HG02571 (cell line): ENCODE measurements around the gene METAP1.
"Not testable (repeated sequence)": the region's sequence is repeated elsewhere in the genome, so short reads cannot be mapped to it uniquely, and the experiment has no call there.

Source experiments
- ATAC-seq: cut with Tn5 transposase; IDR thresholded peaks from one replicate; pipeline ENCODE4 v1.9.1; 2021; ENCODE audit warnings: mild to moderate bottlenecking, moderate library complexity; ENCODE audit not compliant: unreplicated experiment

Gene METAP1

DNA sequence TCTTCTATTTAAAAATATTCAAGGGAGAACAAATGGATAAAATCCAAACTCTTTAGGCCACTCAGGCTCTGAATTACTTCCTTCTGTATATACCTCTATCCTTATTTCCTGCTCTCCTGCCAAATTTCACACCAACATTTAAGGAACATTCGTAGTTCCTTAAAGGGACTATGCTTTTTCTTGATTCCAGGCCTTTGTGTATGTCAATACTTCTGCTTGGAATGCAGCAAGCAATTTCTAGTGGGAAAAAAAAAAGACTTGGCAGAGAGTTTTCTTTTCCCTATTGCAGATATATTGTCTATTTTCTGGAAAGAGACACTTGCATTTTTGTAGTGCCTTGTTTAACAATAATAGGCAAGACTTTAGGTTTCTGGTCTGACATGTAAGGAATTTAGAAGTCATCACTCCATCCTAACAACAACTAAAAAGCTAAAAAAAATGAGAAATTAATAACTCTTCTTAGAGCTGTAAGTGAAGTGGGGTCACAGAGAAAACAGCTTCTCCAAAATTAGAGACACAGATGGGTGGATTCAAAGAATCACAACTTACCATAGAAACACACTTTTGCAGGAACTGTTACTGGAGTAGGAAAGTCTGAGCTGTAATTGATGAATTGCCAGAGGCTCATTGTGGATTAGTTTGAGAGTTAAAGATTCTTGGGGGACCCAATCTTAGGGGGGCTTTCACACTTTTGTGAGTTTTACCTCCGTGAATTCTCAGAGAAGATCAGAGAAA is 95.1 kb downstream of the METAP1 start:
- ATAC-seq, result no peak

DNA sequence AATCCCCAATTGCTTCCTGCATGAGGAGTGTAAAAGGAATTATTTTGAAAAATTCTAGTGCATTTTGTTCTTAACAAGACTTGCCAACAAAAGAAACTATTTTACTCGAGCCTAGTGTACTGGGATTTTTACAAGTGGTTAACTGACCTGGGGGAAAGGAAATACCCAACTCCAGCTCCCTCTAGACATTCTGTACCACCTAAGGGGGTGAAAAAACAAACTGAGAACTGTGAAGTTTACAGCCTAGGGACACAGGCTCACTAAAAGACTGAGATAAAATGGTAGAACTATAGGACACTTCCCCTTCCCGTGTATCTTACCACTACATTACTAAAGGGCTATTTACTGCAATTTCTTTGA is 95.7 kb downstream of the METAP1 start:
- no peak for ATAC-seq

DNA sequence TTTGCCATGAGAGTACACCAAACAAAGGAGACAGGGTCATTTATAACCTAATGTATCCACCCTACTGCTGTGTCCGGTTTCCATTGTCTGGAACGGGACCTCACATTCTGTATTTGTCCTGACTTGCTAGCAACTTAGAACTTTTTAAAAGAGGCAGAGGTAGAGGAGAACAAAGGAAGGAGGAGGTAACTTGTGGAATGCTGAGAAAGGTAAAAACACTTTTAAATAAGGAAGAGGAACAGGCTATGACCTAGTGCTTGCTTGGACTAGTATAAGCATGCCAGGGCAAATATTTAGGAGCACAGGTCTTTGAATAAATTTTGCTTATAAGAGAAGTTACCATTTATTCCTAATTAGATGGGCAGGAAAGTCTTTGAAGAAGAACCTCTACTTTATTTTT is 96.3 kb downstream of the METAP1 start:
- not testable (repeated sequence) for ATAC-seq

DNA sequence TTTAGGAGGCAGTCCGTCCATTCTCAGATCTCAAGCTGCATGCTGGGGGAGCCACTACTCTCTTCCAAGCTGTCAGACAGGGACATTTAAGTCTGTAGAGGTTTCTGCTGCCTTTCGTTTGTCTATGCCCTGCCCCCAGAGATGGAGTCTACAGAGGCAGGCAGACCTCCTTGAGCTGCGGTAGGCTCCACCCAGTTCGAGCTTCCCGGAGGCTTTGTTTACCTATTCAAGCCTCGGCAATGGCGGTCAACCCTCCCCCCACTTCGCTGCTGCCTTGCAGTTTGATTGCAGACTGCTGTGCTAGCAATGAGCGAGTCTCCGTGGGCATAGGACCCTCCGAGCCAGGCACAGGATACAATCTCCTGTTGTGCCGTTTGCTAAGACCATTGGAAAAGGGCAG is 103.8 kb downstream of the METAP1 start:
- ATAC-seq, result no peak

DNA sequence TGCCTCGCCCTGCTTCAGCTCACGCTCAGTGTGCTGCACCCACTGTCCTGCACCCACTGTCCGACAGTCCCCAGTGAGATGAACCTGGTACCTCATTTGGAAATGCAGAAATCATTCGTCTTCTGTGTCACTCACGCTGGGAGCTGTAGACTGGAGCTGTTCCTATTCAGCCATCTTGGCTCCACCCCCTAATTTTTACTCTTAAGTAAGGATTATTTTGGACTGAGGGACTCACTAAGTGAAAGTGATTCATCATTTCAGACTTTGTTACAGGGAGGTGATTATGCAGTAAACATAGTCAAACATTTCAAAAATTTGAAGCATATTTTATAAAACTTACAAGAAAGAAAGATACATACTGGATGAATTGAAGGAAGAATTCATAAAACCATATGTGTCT is 104.3 kb downstream of the METAP1 start:
- ATAC-seq, result not testable (repeated sequence)

DNA sequence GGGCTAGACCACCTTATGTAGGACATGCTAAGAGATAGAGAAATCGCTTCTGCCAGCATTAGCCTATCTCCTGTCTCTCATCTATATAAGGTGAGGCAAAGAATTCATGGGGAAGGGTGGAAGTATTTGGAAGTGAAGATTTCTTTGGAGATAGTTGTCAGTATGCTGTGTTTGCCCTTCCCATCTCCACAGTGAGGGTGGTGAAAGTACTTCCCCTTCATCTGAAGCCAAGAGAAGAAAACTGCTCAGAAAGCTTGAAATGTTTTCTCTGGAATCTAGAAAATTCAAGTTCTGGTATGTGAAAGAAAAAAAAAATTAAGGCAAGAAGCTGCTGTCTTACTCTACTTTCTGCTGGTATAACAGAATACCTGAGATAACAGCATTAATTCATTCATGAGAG is 105.4 kb downstream of the METAP1 start:
- ATAC-seq, result no peak

DNA sequence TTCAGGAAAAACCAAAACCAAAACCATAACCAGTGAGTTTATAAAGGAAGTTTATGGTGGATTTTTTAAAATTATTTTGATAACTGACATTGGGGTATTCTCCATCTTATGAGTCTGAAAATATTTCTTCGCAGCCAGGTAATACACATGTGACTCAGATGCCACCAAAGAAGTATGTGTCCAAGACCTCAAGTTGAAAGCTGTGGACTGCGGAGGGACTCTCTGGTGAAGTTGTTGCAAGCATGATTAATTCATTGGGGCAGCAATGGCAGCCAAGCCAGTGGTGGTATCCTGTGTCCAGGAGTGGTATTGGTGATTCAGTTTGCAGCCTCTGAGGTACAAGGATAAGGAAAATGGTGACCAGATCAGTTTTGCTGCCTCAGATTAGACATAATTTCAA is 107.1 kb downstream of the METAP1 start:
- ATAC-seq, result no peak

DNA sequence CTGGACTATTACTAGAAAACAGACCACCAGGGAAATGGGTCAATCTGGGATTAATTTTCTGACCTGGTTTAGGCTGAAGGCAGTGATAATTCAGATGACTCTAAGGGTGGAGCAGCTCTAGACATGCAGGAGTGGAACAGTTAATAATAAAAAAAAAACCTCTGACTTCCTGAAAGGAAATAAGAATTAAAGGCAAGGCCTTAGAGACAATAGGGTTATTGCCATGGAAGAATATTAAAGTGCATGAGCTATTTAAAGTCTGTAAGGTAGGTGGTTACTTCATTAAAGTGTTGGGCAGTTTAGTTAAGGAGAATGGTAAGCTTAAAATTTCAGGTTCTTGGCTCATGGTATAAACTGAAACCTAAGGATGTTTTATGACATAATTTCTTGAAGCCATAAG is 107.6 kb downstream of the METAP1 start:
- ATAC-seq, result no peak

DNA sequence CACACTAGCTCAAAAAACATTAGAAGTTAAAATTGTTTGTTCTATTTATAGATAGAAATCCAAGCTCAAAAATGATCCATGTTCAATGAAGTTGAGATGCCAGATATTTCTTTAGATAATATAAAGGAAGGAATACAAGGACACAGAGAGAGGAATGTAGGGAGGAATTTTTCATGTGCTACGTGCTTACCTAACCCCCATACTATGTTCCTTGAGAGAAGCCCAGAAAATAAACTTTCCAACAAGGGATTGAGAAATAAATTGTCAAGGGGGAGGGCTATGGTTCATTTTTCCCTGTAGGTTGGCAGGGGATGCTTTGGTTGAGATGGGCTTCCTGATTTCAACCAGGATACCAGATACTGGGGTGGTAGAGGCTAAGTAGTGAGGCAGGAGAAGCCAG is 108.6 kb downstream of the METAP1 start:
- no peak for ATAC-seq

DNA sequence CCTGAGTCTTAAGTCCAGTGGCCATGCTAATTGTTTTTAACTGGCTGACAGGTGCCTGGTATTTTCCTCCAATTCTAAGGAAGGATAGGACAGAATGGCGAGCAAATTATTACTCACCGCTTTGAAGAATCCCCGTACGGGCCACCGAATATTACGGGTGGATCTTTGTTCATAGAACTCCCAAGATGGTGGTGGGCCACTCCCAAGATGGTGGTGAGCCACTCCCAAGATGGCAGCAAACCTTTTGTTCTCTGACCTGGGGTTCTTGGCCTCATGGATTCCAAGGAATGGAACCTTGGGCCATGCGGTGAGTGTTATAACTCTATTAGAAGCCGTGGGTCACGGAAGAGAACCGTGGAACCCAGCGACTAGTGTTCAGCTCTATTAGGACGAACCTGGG is 113.8 kb downstream of the METAP1 start:
- not testable (repeated sequence) for ATAC-seq
